GM18951 (cell line): ENCODE data around the gene SLC2A9.

Experiments
- POLR2A ChIP-seq: IDR thresholded peaks from 4 replicates; pipeline ENCODE4 v1.6.1; 2011; ENCODE audit warnings: mild to moderate bottlenecking; ENCODE audit not compliant: insufficient read length, insufficient read depth; ENCODE audit errors: extremely low read depth
- in situ Hi-C: fragments of 300-500 bp; cut with MboI; formaldehyde crosslinking; loops from one replicate; pipeline ENCODE4 v1.12.0; 2022; ENCODE audit warnings: low sequenced_read_pairs, mixed read lengths, inconsistent platforms; ENCODE audit not compliant: unreplicated experiment

Gene SLC2A9

DNA sequence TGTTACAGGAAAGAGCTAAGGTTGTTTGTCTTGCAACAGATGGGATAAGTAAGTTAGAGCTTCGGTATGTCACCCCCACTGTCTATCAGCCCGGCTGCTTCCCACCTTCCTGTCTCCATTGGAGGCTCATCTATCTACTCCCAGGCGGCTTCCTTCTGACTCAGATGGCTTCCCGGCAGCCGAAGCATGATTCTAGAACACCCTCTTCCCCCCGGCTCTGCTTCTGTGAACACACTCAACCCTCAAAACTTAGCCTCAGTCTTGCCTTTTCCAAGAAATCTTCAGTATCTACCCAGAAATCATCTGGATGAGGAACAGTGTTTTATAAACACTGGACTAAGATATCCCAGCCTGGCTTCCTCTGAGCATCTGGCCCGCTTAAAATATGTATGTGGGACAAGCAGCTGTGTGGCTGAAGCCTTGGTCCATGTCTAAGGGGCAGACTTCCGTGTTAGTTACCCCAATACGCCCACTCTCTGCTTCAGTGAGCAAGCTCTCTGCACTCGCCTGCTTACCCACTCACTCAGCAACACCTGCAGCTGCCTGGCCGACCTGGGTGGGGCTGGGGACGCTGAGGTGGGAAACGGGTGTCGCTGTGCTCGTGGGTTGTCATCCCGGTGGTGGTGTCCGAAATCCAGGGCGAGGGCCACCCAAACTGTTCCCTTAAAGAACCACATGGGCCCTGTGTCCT, 12.0 kb upstream of the SLC2A9 start:
- in situ Hi-C loops = no loop called here
- TF ChIP-seq POLR2A = no peak

DNA sequence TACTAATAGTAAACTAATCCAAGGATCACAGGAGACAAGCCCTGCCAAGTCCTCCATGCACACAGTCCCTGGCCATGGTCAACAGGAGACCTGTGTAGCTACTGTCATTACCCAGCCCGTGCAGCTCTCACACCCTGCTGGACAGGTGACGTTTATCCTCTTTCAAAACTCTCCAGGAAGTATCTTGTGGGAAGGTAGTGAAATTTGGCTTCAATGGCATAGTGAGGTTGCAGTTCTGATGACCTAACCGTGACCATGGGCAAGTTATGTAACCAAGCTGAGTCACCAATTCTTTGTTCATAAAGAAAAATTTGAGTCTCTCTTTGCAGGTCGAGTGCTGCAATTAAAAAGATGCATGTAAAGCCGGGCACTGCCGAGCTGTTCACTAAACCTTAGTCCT, 11.3 kb upstream of the SLC2A9 start:
- in situ Hi-C loops = no loop called here
- TF ChIP-seq POLR2A = no peak

DNA sequence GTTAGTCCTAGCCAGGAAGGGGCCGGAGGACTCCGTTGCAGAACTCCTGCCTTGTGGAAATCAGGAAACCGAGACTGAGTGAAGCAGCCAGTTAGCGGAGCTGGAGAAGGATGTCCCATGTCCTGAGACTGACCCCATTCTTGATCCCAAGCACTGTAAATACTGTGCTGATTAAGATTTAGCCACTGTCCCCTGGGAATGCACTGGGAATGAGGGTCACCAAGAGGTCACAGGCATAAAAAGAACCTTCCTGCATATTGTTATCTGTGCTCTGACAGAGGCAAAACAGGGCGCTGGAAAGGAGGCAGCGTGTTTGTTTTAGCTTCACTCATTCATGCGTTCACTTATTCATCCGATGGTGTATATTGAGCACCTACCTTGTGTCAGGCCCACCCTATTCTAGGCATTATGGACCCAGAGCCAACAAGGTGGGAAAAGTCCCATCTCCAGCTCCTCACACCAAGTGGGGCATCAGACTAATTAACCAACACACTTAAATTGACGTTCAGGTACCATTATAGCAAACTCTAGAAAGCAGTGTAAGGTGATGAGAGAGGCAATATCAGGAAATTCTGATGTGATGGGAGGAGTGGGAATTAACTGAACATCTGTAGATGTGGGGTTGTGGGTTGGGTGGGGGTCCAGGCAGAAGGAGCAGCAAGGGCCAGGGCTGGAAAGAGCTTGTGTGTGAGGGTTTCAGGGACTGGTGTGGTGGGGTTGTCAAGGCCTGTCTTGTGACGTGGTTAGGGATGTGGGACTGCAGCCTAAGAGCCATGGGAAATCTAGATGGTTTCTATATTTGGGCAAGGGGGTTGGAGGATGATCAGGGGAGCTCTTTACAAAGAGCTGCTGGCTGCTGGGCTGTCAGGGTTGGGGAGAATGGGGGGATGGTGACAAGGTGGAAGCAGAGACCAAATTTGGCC, 10.6 kb upstream of the SLC2A9 start:
- in situ Hi-C loops = no loop called here
- no peak for TF ChIP-seq POLR2A

DNA sequence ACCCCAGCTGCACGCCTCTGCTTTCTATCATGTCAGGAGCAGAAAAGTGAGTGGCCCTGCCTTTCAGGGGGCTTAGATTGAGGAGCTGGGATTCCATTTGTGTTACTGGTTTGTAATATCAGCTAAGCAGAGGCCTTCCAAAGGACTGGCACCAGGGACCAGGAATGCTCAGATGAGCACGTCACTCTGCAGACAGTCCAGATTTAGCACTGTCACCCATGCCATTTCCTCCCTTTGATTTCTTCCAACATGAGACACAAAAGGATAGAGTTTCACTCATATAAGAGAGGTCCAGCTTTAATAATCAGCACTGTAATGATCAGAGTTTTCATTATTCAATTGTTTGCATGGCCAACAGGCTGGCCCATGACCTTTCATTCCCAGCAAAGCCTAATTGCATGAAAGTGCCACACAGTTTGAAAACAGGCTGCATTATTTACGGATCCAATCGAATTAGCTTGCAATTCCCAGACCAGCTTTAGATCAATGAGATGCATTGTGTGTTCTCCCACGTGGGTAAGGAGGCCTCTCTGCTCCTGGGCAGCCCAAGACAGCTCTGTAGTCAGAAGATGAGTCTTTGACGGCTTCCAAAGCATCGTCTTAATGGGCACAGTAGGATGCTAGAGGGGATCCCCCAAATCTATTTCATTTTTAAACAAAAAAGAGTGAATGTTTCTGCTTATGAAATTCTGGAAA, 9.8 kb upstream of the SLC2A9 start:
- TF ChIP-seq POLR2A = no peak
- in situ Hi-C loops = no loop called here

DNA sequence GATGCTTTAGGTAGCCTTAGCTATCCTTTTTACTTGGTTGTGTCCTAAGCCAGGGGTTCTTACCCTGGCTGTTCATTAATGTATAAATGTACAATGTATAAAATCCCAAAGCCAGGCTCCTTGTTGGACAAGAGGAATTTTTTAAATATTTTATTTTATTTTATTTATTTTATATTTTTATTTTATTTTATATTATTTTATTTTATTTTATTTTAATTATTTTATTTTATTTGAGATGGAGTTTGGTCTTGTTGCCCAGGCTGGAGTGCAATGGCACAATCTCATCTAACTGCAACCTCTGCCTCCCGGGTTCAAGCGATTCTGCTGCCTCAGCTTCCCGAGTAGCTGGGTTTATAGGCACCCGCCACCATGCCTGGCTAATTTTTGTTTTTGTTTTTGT, 8.1 kb upstream of the SLC2A9 start:
- TF ChIP-seq POLR2A = no peak
- in situ Hi-C loops = no loop called here

DNA sequence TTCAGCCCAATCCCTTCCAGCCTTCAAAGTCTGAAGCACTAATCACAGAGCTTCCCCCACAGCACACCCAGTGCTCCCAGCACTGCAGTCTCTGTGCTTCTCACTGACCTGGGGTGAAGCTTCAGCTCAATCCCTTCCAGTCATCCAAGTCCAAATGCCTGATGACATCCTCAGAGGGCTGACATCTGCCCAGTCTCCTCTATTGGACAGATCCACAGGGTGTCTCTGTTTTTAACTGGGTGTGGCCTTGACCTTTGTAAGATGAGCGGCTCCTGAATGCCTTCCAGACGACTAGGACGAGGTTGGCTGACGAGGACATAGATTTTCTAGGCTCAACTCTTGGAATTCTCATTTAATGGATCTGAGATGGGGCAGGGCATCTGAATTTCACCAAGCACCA, 7.6 kb upstream of the SLC2A9 start:
- TF ChIP-seq POLR2A = no peak
- in situ Hi-C loops = no loop called here

DNA sequence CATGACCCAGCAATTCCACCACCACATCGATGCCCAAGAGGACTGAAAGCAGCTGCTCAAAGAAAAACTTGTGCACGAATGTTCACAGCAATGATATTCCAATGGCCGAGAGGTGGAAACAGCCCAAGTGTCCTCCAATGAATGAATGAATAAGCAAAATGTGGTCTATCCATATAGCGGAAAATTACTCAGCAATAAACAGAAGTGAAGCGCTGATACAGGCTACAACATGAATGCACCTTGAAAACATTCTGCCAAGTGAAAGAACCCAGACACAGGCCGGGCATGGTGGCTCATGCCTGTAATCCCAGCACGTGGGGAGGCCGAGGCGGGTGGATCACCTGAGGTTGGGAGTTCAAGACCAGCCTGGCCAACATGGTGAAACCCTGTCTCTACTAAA, 5.2 kb upstream of the SLC2A9 start:
- in situ Hi-C loops = no loop called here
- no peak for TF ChIP-seq POLR2A

DNA sequence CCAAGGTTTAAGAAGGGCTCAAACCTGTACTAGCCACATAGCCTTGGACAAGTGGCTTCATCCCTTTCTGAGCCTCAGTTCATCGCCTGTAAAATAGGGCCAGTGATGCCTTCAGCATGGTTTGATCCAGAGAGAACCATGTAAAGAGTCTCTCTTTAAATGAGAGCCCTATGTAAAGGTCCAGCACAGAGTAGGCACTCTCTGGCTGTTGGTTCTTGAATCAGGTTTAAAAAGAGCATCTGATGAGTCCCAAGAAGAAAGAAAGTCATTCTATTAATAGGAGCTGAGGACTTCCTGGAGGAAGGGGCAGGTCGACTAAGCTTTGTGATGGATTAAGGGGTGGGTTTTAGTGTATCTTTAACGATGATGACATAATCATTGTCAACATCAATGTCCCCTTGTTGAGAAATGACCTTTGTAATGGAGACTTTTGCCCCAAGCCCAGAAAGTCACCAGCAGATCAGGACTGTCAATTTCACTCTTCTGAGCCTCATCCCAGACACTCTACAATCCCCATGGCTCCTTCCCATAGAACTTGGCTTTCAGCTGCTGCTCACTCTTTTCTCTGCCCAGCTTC, 4.0 kb upstream of the SLC2A9 start:
- in situ Hi-C loops = no loop called here
- TF ChIP-seq POLR2A = no peak

DNA sequence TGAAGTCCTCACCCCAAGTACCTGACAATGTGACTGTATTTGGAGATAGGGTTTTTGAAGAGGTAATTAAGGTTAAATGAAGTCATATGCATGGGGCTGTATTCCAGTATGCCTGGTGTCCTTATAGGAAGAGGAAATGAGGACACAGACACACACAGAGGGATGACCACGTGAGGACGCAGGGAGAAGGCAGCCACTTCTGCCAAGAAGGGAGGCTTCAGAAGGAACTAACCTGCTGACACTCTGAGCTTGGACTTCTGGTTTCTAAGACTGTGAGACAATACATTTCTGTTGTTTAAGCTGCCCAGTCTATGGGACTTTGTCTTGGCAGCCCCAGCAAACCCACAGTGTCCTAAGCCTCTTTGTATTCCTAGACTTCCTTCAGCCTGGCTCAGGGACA, 3.0 kb upstream of the SLC2A9 start:
- TF ChIP-seq POLR2A = no peak
- in situ Hi-C loops = no loop called here

DNA sequence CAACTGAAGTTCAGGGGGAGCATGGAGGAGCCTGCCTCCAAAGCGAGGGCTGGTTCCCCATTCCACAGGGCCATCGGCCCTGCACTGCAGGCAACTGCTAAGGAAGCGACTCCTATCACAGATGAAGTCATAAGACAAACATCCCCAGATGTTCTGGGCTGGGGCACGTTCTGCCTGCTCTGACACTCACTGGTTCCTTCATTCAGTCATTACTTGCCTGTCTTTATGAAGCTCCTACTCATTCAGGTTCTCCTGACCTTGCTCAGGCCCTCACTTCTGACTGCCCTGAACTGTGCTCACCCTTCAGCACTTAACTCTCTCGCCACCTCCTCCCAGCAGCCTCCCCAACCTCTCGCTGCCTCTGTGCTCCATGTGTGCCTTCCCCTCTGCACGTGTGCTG, 2.5 kb upstream of the SLC2A9 start:
- TF ChIP-seq POLR2A = no peak
- in situ Hi-C loops = no loop called here

DNA sequence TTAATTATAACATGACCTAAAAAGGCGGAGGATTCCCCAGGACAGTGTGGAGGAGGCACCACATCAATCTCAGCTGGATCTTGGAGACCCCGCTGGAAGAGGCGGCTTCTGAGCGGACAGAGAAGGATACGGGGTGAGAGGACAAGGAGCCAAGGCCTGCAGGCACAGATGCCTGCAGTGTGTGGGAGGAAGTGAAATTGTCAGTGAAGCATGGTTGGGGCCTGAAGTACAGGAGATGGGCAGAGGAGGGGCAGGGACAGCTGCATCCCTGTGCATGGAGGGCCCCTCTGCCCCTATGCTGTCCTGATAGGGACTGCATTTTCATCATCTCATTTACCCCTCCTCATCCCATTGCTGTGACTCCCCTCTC, 1.7 kb upstream of the SLC2A9 start:
- in situ Hi-C loops = no loop called here
- no peak for TF ChIP-seq POLR2A

DNA sequence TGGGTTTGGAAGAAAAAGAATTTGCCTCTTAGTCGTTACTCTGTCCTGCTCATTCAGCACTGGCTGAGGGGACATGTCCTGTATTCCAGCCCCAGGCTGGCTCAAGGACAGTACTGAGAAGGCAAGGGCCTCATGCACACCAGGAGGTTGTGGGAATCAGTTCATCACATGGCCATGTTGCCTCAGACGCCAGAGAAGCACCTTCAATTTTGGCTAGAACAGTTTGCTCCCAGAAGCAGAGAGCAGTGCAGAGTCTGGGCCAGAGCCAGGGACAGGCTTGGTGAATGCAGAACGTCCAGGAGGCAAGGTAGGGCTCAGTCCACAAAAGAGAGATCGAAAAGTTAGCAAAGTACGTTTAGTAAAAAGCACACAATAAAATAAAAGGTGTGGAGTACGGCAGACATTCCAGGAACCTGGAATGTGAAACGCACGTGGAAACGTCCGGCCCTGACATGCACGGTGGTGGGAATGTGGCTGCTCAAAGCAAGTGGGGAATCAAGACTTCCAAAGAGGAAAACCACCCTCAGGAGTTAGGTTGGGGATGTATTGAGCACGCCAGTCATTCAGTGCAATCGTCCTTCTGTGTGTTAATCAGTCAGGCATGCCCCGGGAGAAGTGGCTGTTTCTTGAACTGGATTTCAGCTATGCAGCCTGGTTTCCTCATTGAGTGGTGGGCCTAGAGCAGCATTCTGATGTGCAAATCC, 1.2 kb upstream of the SLC2A9 start:
- TF ChIP-seq POLR2A = no peak
- in situ Hi-C loops = no loop called here

DNA sequence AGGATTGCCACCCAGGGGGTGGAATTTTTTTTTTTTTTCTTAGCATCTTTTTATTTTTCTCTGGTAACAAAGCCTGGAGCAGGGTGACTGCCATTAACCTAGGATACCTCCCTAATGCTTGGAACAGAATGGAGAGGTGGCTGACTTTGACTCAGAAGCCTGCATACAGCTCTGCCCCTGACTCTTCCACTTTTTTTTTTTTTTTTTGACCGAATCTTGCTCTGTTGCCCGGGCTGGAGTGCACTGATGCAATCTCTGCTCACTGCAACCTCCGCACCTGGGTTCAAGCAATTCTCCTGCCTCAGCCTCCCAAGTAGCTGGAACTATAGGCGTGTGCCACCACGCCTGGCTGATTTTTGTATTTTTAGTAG, 341 bp upstream of the SLC2A9 start:
- in situ Hi-C loops = no loop called here
- no peak for TF ChIP-seq POLR2A

DNA sequence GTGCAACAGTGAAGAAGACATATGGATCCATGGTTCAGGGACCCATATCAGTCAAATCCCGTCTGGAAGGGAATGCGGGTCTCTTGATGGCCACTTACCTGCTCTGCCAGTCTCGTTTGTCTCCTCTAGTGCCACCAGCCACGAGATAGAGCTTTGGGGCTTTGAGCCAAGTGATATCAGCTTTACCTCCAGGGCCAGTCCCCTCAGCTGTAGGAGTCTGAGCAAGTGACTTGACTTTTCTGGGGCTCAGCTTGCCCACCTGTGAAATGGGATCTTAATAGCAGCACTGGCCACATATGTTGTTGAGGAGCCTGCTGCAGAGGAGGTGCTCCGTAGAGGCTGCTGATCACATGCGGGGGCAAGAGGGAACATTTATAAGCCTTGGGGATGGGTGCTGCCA, 1.2 kb downstream of the SLC2A9 start:
- no peak for TF ChIP-seq POLR2A
- in situ Hi-C loops = no loop called here
